ENCODE data around the gene RNF43. TPM values are rescaled to one million over a fixed set of nuclear protein-coding genes. Genes with fewer than 3 reads are reported as not detected.

Gene RNF43
- total and polyA plus RNA-seq, 2 of the 13 experiments (the other 11 are each of a cell fraction or from before 2014, with no cell fraction given) = 31.0 to 53.4 TPM

- TF ChIP-seq SMARCE1 (IDR thresholded peaks at IDR 0.05; ENCODE audit: borderline replicate concordance) (no peak), CEBPG (CRISPR knock-in tag; IDR thresholded peaks at IDR 0.05) (peak; percentile 75), HNF4G (IDR thresholded peaks at IDR 0.05; ENCODE audit: borderline replicate concordance, low read depth, low read length) (peak; percentile 87), HNF4G (CRISPR knock-in tag; IDR thresholded peaks at IDR 0.05; ENCODE audit: borderline replicate concordance, low read depth) (peak; percentile 92), ZNF138 (CRISPR knock-in tag; IDR thresholded peaks at IDR 0.05; ENCODE audit: low read depth) (no peak), JUND (CRISPR knock-in tag; IDR thresholded peaks at IDR 0.05) (no peak), CEBPZ (IDR thresholded peaks at IDR 0.05; ENCODE audit: low read length) (no peak), HNF4A (CRISPR knock-in tag; IDR thresholded peaks at IDR 0.05) (peak; percentile 91), ESRRA (CRISPR knock-in tag; IDR thresholded peaks at IDR 0.05; ENCODE audit: low read depth) (no peak), MEIS2 (CRISPR knock-in tag; IDR thresholded peaks at IDR 0.05) (peak; percentile 96), CHD4 (IDR thresholded peaks at IDR 0.05; ENCODE audit: borderline replicate concordance, low read length) (peak; percentile 1; the same call in 1 of the 2 replicates), ZNF891 (CRISPR knock-in tag; IDR thresholded peaks at IDR 0.05) (peak; percentile 91), ZNF333 (CRISPR knock-in tag; IDR thresholded peaks at IDR 0.05; ENCODE audit: borderline replicate concordance) (no peak), ARID2 (CRISPR knock-in tag; IDR thresholded peaks at IDR 0.05; ENCODE audit: borderline replicate concordance) (no peak), ZNF501 (CRISPR knock-in tag; IDR thresholded peaks at IDR 0.05) (peak; percentile 93), POLR2A (IDR thresholded peaks at IDR 0.05; ENCODE audit: insufficient read depth in 1 of 2, low read depth in 2 of 2, low read length in 2 of 2) (peak; percentile 87 to 95), PAF1 (CRISPR knock-in tag; IDR thresholded peaks at IDR 0.05) (no peak), MTF2 (CRISPR knock-in tag; IDR thresholded peaks at IDR 0.05; ENCODE audit: borderline replicate concordance) (no peak), XBP1 (CRISPR knock-in tag; IDR thresholded peaks at IDR 0.05) (no peak), SATB2 (CRISPR knock-in tag; IDR thresholded peaks at IDR 0.05) (0 out of 2 replicates have a peak, but pooled peaks have one; percentile 41)
- TF ChIP-seq, protein P1, sequence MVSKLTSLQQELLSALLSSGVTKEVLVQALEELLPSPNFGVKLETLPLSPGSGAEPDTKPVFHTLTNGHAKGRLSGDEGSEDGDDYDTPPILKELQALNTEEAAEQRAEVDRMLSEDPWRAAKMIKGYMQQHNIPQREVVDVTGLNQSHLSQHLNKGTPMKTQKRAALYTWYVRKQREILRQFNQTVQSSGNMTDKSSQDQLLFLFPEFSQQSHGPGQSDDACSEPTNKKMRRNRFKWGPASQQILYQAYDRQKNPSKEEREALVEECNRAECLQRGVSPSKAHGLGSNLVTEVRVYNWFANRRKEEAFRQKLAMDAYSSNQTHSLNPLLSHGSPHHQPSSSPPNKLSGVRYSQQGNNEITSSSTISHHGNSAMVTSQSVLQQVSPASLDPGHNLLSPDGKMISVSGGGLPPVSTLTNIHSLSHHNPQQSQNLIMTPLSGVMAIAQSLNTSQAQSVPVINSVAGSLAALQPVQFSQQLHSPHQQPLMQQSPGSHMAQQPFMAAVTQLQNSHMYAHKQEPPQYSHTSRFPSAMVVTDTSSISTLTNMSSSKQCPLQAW (CRISPR knock-in tag; IDR thresholded peaks at IDR 0.05) = peak; percentile 100
- TF ChIP-seq, protein P2, sequence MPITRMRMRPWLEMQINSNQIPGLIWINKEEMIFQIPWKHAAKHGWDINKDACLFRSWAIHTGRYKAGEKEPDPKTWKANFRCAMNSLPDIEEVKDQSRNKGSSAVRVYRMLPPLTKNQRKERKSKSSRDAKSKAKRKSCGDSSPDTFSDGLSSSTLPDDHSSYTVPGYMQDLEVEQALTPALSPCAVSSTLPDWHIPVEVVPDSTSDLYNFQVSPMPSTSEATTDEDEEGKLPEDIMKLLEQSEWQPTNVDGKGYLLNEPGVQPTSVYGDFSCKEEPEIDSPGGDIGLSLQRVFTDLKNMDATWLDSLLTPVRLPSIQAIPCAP (CRISPR knock-in tag; IDR thresholded peaks at IDR 0.05; ENCODE audit: low read depth) = no peak
- TF ChIP-seq, protein P3, sequence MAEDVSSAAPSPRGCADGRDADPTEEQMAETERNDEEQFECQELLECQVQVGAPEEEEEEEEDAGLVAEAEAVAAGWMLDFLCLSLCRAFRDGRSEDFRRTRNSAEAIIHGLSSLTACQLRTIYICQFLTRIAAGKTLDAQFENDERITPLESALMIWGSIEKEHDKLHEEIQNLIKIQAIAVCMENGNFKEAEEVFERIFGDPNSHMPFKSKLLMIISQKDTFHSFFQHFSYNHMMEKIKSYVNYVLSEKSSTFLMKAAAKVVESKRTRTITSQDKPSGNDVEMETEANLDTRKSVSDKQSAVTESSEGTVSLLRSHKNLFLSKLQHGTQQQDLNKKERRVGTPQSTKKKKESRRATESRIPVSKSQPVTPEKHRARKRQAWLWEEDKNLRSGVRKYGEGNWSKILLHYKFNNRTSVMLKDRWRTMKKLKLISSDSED (CRISPR knock-in tag; IDR thresholded peaks at IDR 0.05) = no peak
These were observed 36.0 kb downstream of the RNF43 start (continued) for GRCh38 chr17:58381124-58382035.
